ENCODE data around the gene VPS29.
"Not testable (repeated sequence)": the region's sequence is repeated elsewhere in the genome, so short reads cannot be mapped to it uniquely, and the experiment has no call there.

VPS29 gene

GRCh38 chr12:110520876-110521712, 19.2 kb upstream of the VPS29 start:
- not testable (repeated sequence) for DNase-seq

GRCh38 chr12:110518014-110518413, 16.1 kb upstream of the VPS29 start:
- not testable (repeated sequence) for DNase-seq

GRCh38 chr12:110516995-110517394, 15.1 kb upstream of the VPS29 start:
- no peak for DNase-seq

GRCh38 chr12:110514363-110514762, 12.5 kb upstream of the VPS29 start:
- DNase-seq, result no peak

GRCh38 chr12:110513842-110514241, 11.9 kb upstream of the VPS29 start:
- no peak for DNase-seq

- no peak for DNase-seq
Measured at GRCh38 chr12:110508071-110508586, 6.2 kb upstream of the VPS29 start.

- DNase-seq, result no peak
Measured at GRCh38 chr12:110505332-110505731, 3.4 kb upstream of the VPS29 start.

GRCh38 chr12:110503432-110503831, 1.5 kb upstream of the VPS29 start:
- DNase-seq, result no peak

GRCh38 chr12:110501399-110501751, 536 bp downstream of the VPS29 start:
- DNase-seq, result no peak

GRCh38 chr12:110498984-110499706, 2.8 kb downstream of the VPS29 start:
- no peak for DNase-seq

GRCh38 chr12:110475426-110475825, 26.5 kb downstream of the VPS29 start:
- DNase-seq, result no peak

- peak; percentile 97 for DNase-seq
Measured at GRCh38 chr12:110468214-110469048, 33.5 kb downstream of the VPS29 start, which contains the start of the genes FAM216A and GPN3. FAM216A (plus strand) TSS chr12:110468845; CDS start chr12:110468876, 31 bp downstream. GPN3 (minus strand) TSS chr12:110468257; CDS start chr12:110468203, 54 bp downstream.

GRCh38 chr12:110467847-110468213, 34.1 kb downstream of the VPS29 start:
- no peak for DNase-seq

GRCh38 chr12:110466791-110467190, 35.1 kb downstream of the VPS29 start:
- no peak for DNase-seq

GRCh38 chr12:110465765-110466164, 36.1 kb downstream of the VPS29 start:
- not testable (repeated sequence) for DNase-seq

- no peak for DNase-seq
Measured at GRCh38 chr12:110465024-110465423, 36.9 kb downstream of the VPS29 start.

GRCh38 chr12:110461189-110461588, 40.7 kb downstream of the VPS29 start:
- DNase-seq, result not testable (repeated sequence)

- no peak for DNase-seq
Measured at GRCh38 chr12:110458756-110459155, 43.2 kb downstream of the VPS29 start.

- no peak for DNase-seq
Measured at GRCh38 chr12:110453569-110454296, 48.2 kb downstream of the VPS29 start.

GRCh38 chr12:110451263-110451662, 50.6 kb downstream of the VPS29 start:
- no peak for DNase-seq

GRCh38 chr12:110449799-110450497, 52.0 kb downstream of the VPS29 start, which contains the start of gene ARPC3:
ARPC3 (minus strand) TSS chr12:110450337; CDS start chr12:110450260, 77 bp downstream.
- peak; percentile 81 for DNase-seq

Measured in SHP77 treated with DMSO at 0.1 percent for 48 hours (cell line).